Measurements from ENCODE around the gene PRR29.
"Not testable (repeated sequence)": the region's sequence is repeated elsewhere in the genome, so short reads cannot be mapped to it uniquely, and the experiment has no call there.

Gene PRR29

GRCh38 chr17:63998721-63999679 is 849 bp downstream of the PRR29 start:
- no peak for DNase-seq

DNA sequence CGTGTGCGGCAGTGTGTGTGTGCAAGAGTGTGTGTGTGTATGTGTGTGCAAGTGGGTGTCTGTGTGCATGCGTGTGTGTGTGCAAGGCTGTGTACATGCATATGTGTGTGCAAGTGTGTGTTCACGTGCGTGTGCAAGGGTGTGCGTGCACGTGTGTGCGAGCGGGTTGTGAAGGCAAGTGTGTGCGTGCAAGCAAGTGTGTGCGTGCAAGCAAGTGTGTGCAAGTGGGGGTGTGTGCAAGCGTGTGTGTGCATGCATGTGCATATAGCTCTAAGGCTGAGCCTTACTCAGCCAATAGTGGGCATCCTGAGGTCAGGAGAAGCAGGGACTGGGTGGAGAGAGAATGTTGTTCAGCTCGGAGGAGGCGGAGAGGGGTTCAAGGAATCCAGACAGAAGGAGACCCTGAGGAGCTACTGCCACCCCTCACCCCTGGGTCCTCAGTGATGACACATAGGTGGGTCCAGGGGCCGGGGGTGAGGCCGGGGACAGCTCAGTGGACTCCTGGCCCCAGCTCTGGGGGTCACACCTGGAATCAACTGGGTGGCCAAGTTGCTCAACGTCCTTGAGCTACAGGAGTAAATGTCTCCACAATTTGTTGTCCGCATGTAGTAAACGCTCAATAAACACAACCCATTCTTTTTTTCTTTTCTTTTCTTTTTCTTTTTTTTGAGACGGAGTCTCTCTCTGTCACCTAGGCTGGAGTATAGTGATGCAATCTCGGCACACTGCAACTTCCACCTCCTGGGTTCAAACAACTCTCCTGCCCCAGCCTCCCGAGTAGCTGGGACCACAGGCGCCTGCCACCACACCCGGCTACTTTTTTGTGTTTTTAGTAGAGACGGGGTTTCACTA is 1.8 kb downstream of the PRR29 start:
- no peak for DNase-seq

DNA sequence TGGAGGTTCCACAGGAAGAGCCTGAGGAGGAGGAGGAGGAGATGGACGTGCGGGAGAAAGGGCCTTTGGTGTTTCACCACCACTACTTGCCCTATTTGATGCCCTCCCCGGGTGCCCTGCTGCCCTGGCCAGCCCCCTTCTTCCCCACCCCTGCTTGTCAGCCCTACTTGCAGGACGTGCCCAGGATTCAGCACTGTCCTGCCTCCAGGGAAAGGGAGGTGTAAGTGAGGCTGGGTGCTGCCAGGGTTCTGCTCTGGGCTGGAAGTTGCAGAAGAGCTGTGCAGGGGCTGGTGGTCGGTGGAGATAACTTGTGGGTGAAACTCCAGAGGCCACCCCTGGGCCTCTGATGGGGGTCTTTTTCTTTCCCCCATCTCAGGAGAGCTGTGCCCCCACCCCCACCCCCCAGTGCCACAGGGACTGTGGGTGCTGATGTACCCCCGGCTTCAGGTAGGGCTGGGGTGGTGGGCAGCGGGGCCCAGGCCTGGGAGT is 3.0 kb downstream of the PRR29 start:
- no peak for DNase-seq

- DNase-seq = no peak
Observed at GRCh38 chr17:64001763-64002529, 3.8 kb downstream of the PRR29 start.

GRCh38 chr17:64002658-64003525 is 4.7 kb downstream of the PRR29 start:
- no peak for DNase-seq

DNA sequence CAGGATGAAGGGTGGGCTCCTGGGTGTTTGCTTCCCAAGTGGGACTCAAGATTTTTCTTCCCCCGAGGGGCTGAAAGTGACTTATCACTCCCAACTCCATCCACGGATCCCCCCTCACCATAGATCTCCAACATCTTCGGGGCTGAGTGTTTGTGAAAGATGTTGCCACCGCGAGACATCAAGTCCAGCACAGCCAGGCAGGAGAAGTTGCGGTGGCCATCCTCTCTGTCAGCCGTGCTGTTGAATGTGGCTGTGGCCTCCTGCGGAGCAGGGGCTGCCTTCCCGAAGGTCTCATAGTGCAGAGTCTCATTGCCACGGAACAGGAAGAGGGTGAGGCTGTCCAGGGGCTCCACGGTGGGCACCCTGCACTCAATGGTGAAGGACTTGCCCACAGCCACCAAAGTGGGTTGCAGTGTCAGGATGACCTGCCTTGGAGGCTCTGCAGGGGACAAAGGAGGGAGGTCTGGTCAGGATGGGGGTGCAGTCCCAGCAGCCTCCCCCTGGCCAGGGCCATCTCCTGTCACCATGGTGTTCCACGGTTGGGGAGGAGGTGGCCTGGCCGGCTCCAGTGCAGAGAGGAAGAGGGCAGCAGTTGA is 5.5 kb downstream of the PRR29 start:
- no peak for DNase-seq

- no peak for DNase-seq
Observed at GRCh38 chr17:64004218-64004770, 6.1 kb downstream of the PRR29 start.

GRCh38 chr17:64004903-64005733 is 7.0 kb downstream of the PRR29 start:
- no peak for DNase-seq

DNA sequence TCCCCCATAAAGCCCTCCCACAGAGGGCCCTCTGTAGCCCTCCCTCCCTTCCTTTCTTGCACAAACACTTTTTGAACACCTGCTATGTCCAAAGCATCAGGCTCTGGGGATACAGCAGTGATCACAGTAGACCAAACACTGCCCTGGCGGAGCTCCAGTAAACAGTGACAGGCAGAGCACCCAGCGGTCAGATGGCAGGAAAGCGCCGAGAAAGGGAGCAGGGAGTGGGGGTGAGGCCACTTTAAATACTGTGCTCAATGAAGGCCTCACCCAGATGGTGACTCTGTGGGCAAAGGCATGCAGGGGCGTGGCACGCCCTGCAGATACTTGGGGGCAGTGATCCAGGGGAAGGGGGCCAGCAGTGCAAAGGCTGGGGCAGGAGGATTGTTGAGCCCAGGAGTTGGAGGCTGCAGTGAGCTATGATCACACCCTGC is 7.6 kb downstream of the PRR29 start:
- no peak for DNase-seq

DNA sequence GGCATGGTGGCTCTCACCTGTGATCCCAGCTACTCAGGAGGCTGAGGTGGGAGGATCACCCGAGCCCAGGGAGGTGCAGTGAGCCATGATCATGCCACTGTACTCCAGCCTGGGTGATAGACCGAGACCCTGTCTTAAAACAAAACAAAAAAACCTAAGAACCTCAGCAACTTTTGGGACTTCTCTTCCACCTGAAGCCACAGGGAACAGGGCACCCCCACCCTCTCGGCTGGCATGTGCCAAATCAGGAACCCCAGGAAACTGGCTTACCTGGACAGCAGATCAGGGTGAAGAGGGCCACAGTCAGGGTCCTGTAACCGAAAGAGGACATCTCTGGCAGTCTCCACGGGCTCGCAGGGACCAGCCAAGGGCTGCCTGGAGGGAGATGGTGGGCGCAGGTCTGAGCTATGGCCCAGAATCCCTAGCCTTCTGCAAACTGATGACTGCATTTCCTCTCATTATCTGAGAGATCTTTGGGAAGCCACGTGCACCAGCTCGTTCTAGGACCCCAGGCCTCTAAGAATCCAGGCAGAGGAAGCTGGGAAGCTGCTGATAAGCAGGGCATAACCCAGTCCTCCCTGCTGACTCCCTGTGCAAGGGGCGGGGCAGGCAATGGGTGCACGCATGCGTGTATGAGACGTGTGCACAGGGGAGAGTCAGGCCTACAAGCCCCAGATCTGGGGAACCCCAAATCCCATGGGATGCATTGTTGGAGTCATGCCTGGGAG is 8.4 kb downstream of the PRR29 start:
- DNase-seq = no peak

DNA sequence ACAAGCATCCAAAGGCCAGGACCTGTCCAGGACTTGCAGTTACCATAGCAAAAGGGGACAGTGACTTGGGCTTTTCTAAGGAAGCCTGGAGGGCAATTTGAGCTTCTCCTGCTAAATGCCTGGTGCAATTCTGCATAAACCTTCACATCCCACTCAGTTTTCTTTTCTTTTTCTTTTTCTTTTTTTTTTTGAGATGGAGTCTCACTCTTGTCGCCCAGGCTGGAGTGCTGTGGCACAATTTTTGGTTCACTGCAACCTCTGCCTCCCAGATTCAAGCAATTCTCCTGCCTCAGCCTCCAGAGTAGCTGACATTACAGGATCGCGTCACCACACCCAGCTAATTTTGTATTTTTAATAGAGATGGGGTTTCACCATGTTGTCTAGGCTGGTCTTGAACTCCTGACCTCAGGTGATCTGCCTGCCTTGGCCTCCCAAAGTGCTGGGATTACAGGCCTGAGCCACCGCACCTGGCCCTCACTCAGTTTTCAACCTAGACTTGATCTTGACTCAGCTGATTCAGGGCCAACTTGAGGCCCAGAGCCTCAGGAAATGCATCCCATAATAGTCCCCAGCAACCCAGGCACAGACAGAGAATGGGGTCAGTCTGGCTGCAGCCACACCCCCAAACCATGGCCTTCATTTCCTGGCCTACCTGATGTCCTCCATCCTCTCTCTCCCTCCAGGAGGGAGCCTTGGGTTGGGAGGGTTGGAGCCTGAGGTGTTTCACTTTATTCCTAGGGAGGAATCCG is 9.1 kb downstream of the PRR29 start:
- not testable (repeated sequence) for DNase-seq

- DNase-seq = no peak
Observed at GRCh38 chr17:64007838-64008282, 9.7 kb downstream of the PRR29 start.

DNA sequence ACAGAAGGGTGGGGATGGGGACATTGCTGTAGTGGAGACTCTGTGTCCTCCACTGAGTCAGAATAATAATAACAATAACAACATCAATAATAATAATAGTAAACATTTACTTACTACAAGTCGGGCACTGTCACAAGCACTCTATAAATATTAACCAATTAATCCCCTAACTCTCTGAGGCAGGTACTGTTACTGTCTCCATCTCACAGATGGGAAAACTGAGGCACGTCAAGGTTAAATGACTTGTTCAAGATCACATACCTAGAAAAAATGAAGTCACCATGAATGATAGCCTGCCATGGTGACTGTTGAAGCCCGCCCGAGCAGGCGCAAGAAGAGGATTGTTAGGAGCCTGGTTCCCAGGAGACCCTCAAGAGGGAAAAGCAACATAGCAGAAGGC is 10.2 kb downstream of the PRR29 start:
- DNase-seq = no peak

DNA sequence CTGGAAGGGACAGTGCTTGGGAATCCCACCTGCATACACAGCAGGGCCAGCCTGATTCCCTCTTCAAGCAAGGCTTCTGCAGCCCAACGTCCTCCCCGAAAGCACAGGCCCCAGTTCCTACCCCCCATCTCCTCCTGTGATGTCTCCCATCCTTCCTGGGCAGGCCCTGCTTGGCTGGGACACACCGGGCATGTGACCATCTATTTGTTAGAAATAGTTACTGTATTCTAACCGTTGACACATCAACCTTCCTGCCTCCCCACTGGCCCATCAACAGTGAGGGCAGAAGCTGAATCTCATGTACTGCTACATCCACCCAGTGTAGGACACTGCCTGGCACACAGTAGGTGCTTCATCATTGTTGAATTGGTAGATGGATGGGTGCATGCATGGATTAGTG is 10.7 kb downstream of the PRR29 start:
- no peak for DNase-seq

DNA sequence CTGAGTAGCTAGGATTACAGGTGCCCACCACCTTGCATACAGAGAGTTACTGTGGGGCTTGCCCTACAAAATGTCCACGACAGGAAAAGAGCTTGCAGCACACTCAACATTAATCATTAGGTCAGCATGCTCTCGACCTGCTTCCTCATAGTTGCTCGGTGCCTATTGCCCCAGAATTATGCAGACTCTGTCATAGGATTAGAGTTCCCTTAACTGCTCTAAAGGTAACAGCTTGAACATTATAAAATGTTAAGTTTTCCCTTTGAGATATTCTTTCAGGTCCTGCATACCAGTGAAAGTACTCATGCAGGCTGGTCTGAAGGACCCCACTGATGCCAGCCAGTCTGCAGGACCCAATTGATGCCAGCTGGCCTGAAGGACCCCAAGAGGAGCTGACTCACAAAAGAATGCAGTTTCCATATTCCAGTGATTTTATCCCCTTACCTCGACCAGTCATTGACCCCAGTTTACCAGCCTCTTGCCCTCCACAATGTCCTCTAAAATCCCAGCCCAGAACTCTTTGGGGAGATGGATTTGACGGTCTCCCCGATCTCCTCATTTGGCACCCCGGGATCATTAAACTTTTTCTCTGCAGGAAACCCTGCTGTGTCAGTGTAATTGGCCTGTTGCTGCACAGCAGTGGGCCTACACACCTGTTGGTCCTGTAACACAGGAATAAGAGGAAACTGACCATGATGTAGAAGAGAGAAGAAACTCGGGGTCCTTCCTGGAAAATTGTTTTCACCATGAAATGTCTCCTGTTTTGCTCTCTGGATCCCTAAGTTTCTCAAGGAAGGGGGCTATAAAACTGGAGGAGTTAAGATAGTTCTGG is 11.6 kb downstream of the PRR29 start:
- DNase-seq = no peak

DNA sequence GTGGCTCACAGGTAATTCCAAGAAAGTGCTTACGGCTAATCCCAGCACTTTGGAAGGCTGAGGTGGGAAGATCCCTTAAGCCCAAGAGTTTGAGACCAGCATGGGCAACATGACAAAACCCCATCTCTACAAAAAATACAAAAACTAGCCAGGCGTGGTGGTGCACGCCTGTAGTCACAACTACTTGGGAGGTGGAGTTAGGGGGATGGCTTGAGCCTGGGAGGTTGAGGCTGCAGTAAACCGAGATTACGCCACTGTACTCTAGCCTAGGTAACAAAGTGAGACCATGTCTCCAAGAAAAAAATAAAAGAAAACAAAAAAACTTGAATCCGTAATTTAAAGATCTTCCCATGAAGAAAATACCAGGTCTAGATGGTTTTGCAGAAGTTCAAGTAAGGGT is 17.3 kb downstream of the PRR29 start:
- no peak for DNase-seq

- DNase-seq = no peak
Observed at GRCh38 chr17:64016231-64016784, 18.2 kb downstream of the PRR29 start.

Data from NK-92 treated with Interleukin-12 subunit alpha and Interleukin-12 subunit beta, amount 100 ng/mL, for 24 hours (cell line).